ENCODE results near the gene RBMS1.

The RBMS1 gene

DNA sequence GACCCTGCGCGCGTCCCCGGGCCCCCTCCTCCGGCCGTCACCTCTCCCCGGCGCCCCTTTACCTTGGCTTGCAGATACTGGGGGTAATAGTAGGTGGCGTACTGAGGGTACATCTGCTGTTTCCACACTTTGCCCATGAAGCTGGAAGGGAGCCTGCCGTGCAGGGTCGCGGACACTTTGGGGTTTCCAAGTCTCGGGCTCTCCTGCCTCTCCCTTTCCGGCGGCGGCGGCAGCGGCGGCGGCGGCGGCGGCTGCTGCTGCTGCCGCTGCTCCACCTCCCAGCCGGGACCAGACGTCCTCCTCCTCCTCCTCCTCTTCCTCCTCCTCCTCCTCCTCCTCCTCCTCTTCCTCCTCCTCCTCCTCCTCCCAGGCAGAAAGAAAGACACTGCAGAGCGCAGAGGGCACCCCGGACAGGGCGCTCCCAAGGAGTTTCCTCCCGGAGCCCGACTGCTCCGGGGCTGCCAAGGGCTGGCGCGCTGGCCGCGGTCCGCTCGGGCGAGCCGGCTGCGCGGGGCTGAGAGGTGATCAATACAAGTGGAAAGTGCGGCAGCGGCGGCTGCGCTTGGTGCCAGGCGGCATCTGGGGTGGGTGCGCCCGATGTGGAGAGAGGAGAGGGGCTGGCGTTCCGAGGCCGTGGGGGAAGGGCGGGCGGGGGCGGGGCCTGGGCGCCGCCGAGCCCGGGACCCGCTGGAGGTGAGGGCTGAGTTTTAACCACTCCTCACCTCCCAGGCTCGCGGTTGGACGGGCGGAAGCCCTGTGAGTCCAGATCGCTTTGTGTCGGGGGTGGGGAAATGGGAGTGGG is at the start of gene RBMS1:
Gene RBMS1, minus strand, starts transcription at position 581 of the 802 bp plus-strand sequence. Its CDS starts 444 bp downstream, at position 137.
- peaks cover 37% of the 10 kb centered on the region for H3K4me1 Mint-ChIP-seq
- H3K36me3 Mint-ChIP-seq: peaks cover 11% of the 10 kb centered on the region
- DNase-seq: peak; percentile 70
- H3K27me3 Mint-ChIP-seq: peaks cover 23% of the 10 kb centered on the region
- peak within 1 kb of the TSS; percentile 97 for H3K27ac Mint-ChIP-seq
- CTCF ChIA-PET: no interaction called here
- H3K4me3 Mint-ChIP-seq: peak within 1 kb of the TSS; percentile 99
- no peaks in the 10 kb centered on the region for H3K9me3 Mint-ChIP-seq

GRCh38 chr2:160541745-160542144 is 48.1 kb upstream of the RBMS1 start:
- CTCF ChIA-PET: no interaction called here

DNA sequence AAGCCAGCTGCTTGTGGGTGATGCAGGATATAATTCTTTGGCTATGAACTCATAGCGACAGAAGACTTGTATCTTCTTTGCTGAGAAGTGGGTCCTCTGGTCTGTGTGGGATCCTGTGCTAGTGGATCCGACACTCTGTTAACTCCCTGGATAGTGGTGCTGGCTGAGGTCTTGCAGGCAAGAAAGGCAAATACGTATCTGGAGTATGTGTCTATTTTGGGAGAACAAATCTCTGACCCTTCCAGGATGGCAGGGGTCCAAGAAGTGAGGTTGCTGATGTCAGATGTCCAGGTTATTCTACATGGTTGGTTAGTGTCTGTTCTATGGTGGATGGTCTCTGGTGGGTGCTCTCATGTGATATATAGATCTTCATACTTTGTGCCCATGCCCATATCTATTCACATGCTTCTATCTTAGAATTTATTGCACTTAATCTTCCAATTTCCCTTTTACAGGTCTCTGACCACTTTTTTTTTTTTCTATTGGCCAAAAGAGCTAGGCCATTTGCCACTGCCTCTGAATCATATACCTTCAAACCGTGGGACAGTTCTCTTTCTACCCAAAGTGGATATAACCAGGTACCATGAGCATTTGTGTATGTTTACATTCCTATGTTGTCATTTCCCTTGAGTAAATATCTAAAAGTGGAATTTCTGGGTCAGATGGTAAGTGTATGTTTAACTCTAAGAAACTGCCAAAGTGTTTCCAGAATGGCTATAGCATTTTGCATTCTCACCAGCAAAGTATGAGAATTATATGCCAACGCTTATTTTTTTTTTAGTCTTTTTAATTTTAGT is 45.1 kb upstream of the RBMS1 start:
- Mint-ChIP-seq H3K36me3 (no peaks in the 10 kb centered on the region), H3K27ac (no peak overlapping the region), H3K4me1 (no peaks in the 10 kb centered on the region), H3K4me3 (no peak overlapping the region), H3K27me3 (no peaks in the 10 kb centered on the region), H3K9me3 (no peaks in the 10 kb centered on the region)
- CTCF ChIA-PET: no interaction called here
- DNase-seq: no peak

More at GRCh38 chr2:160541745-160542144, 48.1 kb upstream of the RBMS1 start:
- no peak for DNase-seq
- Mint-ChIP-seq H3K27ac (no peak overlapping the region), H3K27me3 (no peaks in the 10 kb centered on the region), H3K4me1 (no peaks in the 10 kb centered on the region), H3K4me3 (no peak overlapping the region), H3K36me3 (no peaks in the 10 kb centered on the region), H3K9me3 (no peaks in the 10 kb centered on the region)

DNA sequence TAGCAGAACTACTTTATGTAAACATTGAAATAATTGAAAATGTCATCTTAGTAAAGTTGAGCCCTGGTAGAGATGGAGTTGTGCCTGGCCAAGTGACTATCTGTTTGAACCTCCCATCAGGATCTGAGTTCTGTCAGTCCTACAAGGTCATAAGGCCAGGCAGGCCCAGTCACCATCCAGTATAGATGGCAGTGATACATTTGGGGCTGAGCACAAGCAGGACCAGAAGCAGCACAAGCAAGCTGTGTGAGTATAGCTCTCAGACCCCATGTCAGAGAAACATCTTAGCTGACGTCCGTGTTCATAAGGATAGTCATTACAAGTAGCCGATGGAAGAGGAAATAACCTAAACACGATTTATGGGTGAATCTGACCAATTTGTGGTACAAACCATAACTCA is 44.5 kb upstream of the RBMS1 start:
- Mint-ChIP-seq H3K4me3 (no peak overlapping the region), H3K27ac (no peak overlapping the region), H3K27me3 (no peaks in the 10 kb centered on the region), H3K9me3 (no peaks in the 10 kb centered on the region), H3K36me3 (no peaks in the 10 kb centered on the region), H3K4me1 (no peaks in the 10 kb centered on the region)
- no peak for DNase-seq
- CTCF ChIA-PET: no interaction called here

DNA sequence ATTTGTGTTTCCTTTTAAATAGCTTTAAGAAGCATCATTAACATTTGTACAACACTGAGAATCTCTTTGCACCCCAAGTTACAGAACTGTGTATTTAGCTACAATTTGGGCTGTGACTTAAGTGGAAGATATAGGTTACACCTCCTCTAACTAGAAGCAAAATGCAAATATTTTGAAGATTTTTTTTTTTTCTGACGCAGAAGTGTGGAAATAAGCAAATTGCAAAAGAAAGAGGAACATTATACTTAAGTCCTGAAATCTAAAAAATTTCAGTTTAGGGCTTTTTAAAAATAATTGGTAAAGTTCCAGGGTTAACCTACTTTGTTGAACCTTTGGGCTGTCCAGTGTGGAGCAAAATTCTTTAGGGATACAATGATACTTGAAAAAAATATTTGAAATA is 41.4 kb upstream of the RBMS1 start:
- CTCF ChIA-PET: interaction anchor here (0.6 kb wide), 1 partner anchor 211 kb away, joined by 3 read pairs; no protein-coding TSS in a partner anchor
- Mint-ChIP-seq H3K36me3 (no peaks in the 10 kb centered on the region), H3K4me1 (no peaks in the 10 kb centered on the region), H3K27ac (no peak overlapping the region), H3K4me3 (no peak overlapping the region), H3K27me3 (peaks cover 7% of the 10 kb centered on the region), H3K9me3 (no peaks in the 10 kb centered on the region)
- DNase-seq: no peak

DNA sequence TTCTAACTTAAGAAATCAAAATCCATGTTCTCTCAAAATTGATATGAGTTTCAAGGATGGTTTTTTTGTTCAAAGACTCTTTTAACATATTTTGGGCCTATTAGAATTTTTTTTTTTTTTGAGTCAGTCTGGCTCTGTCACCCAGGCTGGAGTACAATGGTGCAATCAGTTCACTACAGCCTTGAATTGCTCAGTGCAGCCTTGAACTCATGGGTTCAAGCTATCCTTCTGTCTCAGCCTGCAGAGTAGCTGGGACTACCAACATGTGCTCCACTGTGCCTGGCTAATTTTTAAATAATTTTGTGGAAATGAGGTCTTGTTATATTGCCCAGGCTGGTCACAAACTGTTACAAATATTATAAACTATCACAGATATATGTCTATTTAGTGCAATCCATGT is 40.6 kb upstream of the RBMS1 start:
- Mint-ChIP-seq H3K36me3 (no peaks in the 10 kb centered on the region), H3K9me3 (no peaks in the 10 kb centered on the region), H3K27me3 (peaks cover 7% of the 10 kb centered on the region), H3K4me3 (no peak overlapping the region), H3K4me1 (no peaks in the 10 kb centered on the region), H3K27ac (no peak overlapping the region)
- no peak for DNase-seq
- CTCF ChIA-PET: no interaction called here

DNA sequence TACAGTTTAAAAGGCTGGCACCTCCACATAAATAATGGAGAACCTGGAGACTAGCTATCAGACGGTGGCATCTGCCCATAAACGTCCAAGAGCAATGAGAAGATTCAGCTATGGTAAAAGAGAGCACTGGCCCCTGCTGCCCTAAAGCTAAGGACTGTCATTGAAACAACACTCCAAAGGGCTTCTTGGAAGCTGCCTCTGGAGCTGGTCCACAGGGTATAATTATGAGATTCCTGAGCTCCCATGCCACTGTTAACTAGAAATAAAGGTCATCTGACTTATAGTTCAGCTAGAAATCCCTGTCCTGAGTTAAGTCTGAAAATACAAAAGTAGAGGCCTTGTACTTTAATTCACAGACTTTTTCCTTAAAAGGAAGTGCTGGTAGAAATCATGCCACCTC is 39.9 kb upstream of the RBMS1 start:
- H3K36me3 Mint-ChIP-seq: no peaks in the 10 kb centered on the region
- H3K4me1 Mint-ChIP-seq: no peaks in the 10 kb centered on the region
- no peaks in the 10 kb centered on the region for H3K9me3 Mint-ChIP-seq
- H3K27me3 Mint-ChIP-seq: peaks cover 7% of the 10 kb centered on the region
- CTCF ChIA-PET: no interaction called here
- no peak overlapping the region for H3K4me3 Mint-ChIP-seq
- H3K27ac Mint-ChIP-seq: no peak overlapping the region
- DNase-seq: no peak

GRCh38 chr2:160532388-160532787 is 38.8 kb upstream of the RBMS1 start:
- Mint-ChIP-seq H3K27ac (no peak overlapping the region), H3K27me3 (peaks cover 7% of the 10 kb centered on the region), H3K9me3 (no peaks in the 10 kb centered on the region), H3K4me1 (no peaks in the 10 kb centered on the region), H3K36me3 (no peaks in the 10 kb centered on the region), H3K4me3 (no peak overlapping the region)
- CTCF ChIA-PET: no interaction called here
- DNase-seq: no peak

DNA sequence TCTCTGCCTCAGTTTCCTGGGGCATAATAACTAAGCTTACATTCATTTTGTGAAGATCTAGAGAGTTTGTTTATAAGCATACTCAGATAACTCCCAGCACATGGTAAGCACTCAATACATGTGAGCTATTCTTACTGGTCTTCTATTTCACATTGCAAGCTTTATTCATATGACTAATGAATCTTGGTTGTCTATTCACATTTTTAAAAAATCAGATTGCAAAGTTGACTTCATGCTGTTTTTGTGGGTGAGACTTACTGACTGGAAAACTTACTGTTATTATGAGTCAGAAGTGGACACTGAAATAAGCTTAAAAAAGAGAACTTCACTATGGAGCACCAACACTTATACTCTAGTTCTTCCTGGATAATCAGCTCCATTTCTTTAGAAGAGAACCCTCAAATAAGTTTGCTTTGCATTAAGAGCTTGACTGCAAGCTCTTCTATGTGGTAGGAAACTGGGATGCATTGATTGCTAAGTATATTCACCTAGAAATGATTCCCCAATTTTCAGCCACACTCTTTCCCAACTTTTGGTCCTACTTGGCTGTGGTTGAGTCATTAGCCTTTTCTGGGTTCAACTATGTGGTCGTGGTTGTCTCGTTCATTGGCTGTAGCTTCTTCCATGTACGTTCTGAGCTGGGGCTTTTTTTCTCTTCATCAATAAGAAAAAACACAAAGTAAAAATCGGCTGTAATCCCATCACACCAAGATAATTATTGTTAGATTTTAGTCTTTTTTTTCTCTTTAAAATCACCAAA is 29.5 kb upstream of the RBMS1 start:
- no peaks in the 10 kb centered on the region for H3K9me3 Mint-ChIP-seq
- no peaks in the 10 kb centered on the region for H3K27me3 Mint-ChIP-seq
- H3K4me3 Mint-ChIP-seq: no peak overlapping the region
- H3K4me1 Mint-ChIP-seq: no peaks in the 10 kb centered on the region
- CTCF ChIA-PET: interaction anchor here (0.5 to 0.8 kb wide), 2 partner anchors 196 to 543 kb away, joined by 3 read pairs; no protein-coding TSS in a partner anchor
- no peaks in the 10 kb centered on the region for H3K36me3 Mint-ChIP-seq
- no peak overlapping the region for H3K27ac Mint-ChIP-seq
- DNase-seq: no peak

DNA sequence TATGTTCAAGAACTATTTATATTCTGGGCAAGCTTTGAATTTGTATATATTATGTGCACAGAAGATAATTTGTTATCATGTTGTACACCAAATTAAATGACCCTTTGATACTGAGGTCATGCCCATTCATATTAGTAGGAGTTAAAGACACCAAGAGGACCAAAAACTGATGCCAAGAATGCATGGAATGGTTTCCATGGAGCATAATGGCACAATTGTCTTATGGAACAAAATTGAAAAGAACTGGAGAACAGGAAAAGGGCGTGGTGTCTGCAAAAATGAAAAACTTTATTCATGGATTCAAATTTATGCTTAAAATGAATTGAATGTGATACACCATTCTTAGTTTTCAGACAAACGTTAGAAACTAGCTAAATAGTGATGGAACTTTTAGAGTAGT is 24.1 kb upstream of the RBMS1 start:
- H3K36me3 Mint-ChIP-seq: no peaks in the 10 kb centered on the region
- H3K4me1 Mint-ChIP-seq: peaks cover 15% of the 10 kb centered on the region
- no peak overlapping the region for H3K4me3 Mint-ChIP-seq
- DNase-seq: no peak
- CTCF ChIA-PET: interaction anchor here (0.6 kb wide), 1 partner anchor 404 kb away, joined by 3 read pairs; no protein-coding TSS in a partner anchor
- no peak overlapping the region for H3K27ac Mint-ChIP-seq
- H3K9me3 Mint-ChIP-seq: no peaks in the 10 kb centered on the region
- no peaks in the 10 kb centered on the region for H3K27me3 Mint-ChIP-seq

- H3K4me3 Mint-ChIP-seq: no peak overlapping the region
- H3K27ac Mint-ChIP-seq: no peak overlapping the region
- no peaks in the 10 kb centered on the region for H3K27me3 Mint-ChIP-seq
- H3K9me3 Mint-ChIP-seq: no peaks in the 10 kb centered on the region
- peaks cover 15% of the 10 kb centered on the region for H3K4me1 Mint-ChIP-seq
- CTCF ChIA-PET: interaction anchor here (0.6 kb wide), 1 partner anchor 403 kb away, joined by 3 read pairs; no protein-coding TSS in a partner anchor
- no peak for DNase-seq
- no peaks in the 10 kb centered on the region for H3K36me3 Mint-ChIP-seq
Measured at GRCh38 chr2:160516547-160517365, 23.1 kb upstream of the RBMS1 start.

DNA sequence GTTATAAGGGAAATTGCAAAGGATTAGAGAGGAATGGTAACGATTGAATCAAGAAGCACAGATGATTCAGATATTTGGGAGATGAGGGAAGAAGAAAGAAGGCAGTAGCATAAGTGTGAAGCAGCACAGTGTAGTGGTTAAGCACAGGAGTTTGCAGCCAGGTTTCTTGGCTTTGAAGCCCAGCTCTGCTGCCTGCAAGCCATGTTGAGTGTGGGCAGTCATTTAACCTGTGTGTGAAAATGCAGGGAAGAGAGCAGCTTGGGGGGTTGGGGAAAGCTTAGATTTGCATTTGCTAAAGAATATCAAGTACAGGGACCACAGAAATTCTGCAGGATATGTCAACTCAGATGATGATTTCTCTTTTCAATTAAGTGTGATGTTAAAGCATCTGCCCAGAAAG is 21.5 kb upstream of the RBMS1 start:
- Mint-ChIP-seq H3K4me3 (no peak overlapping the region), H3K27ac (no peak overlapping the region), H3K27me3 (no peaks in the 10 kb centered on the region), H3K9me3 (no peaks in the 10 kb centered on the region), H3K4me1 (peaks cover 15% of the 10 kb centered on the region), H3K36me3 (no peaks in the 10 kb centered on the region)
- no peak for DNase-seq
- CTCF ChIA-PET: no interaction called here

- Mint-ChIP-seq H3K4me1 (peaks cover 17% of the 10 kb centered on the region), H3K36me3 (no peaks in the 10 kb centered on the region), H3K27me3 (no peaks in the 10 kb centered on the region), H3K4me3 (no peak overlapping the region), H3K27ac (no peak overlapping the region), H3K9me3 (no peaks in the 10 kb centered on the region)
- CTCF ChIA-PET: interaction anchor here (0.6 kb wide), 1 partner anchor 829 kb away, joined by 5 read pairs; no protein-coding TSS in a partner anchor
- no peak for DNase-seq
Measured at GRCh38 chr2:160513120-160513519, 19.5 kb upstream of the RBMS1 start.

Data from activated naive CD4-positive, alpha-beta T cell treated with anti-CD3 and anti-CD28 coated beads, Interleukin-2, amount 10 ng/mL, durations not matched to agents 7 days and 5 days (primary cell).